Occipital lobe (tissue), 2 donors: ENCODE measurements around the gene STAMBP. TPM values are rescaled to one million over a fixed set of nuclear protein-coding genes. Genes with fewer than 3 reads are reported as not detected.
"Not testable (repeated sequence)": the region's sequence is repeated elsewhere in the genome, so short reads cannot be mapped to it uniquely, and the experiment has no call there.

Experiments used
- DNase-seq: peaks from one replicate; lab custom pipeline; 2025; lab: John Stamatoyannopoulos, UW
- total RNA-seq: library from RNA; depleted of rRNA; stranded (reverse); fragments of >200 nt; gene quantifications from one replicate; pipeline ENCODE4 v1.2.3, GENCODE V29; 2014

The STAMBP gene
- total RNA-seq, 1 donor from 2014 or later = 20.4 TPM

GRCh38 chr2:73887596-73888353 lies 59.0 kb downstream of the STAMBP start:
- not testable (repeated sequence) for DNase-seq

GRCh38 chr2:73888388-73888787 lies 59.6 kb downstream of the STAMBP start:
- no peak for DNase-seq

- DNase-seq = no peak
These were observed 60.4 kb downstream of the STAMBP start for GRCh38 chr2:73889206-73889605.

- DNase-seq = no peak
These were observed 61.7 kb downstream of the STAMBP start for GRCh38 chr2:73890301-73891092.

GRCh38 chr2:73891276-73891901 lies 62.6 kb downstream of the STAMBP start:
- no peak for DNase-seq

DNA sequence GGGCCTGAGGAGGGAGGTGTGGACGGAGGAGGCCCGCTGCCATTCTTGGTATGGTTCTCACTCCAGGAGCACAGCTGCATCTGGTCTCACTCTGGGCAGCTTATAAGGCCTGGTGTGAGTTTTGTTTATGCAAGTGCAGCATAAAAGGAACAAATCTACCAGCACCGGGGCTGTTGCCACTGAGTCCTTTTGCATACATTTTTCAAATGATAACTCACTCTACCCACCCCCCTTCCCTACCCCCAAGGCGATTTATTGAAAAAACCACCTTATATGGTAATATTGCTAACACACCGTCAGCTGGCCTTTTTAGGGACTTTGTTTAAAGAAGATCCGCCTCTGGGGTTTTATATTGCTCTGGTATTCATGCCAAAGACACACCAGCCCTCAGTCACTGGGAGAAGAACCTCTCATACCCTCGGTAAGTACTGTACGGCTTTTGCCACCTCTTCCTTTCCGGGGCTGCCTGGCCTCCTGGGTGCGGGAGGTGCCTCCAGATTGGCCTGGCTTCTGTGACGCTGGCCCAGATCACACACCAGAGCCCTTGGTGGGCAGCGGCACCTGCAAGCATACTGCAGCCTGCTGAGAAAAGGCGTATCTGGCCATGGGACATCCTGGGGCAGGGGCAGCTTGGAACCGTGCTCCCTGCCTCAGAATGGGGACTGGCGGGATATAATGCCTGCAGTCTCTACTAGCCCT lies 64.0 kb downstream of the STAMBP start, which contains the start of gene ACTG2:
ACTG2 (plus strand) TSS at position 378 of the 699 bp plus-strand sequence. CDS start 8,304 bp downstream, outside the sequence.
- no peak for DNase-seq

DNA sequence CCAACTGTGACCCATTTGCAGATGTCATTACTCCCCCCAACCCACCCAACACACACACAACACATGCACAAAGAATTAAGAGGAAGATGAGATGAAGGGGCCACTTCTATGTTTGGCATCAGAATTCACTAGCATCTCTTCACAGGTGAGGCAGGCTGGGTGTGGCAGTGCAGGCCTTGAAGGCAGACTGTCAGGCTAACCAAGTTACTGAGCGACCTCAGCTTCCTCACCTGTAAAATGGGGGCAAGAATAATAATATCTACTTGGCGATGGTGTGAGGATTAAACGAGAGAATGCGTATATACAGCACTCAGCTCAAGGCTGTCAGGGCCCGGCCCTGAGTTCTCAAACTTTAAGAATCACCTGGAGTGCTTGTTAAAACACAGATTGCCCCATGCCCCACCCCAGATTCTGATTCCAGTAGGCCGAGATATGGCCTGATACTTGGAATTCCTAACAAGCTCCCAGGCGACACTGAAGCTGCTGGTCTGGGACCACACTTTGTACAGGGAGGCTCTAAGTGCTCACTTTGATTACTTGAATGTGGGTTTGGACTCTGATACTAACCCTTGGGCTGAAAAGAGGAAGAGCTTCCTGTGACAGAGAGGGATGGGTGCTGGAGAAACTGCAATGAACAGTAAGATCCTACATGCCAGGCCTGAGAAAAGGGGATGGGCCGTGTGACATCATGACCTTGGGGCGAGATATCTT lies 65.2 kb downstream of the STAMBP start:
- DNase-seq = no peak

DNA sequence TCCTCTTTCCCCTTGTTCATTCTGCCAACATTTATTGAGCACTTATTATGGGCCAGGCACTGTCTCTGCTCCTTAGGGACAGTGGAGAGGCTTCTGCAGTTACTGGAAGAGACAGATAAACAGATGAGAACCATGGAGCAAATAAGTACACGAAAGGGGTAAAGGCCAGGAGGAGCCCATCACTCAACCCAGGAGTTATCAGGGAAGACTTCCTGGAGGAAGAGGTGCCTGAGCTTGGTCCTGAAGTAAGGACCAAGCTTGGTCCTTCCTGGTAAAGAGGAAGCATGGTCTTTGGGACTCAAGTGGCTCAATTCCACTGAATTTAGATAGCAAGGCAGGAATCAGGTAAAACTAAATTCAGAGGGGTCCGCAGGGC lies 65.7 kb downstream of the STAMBP start:
- DNase-seq = no peak

DNA sequence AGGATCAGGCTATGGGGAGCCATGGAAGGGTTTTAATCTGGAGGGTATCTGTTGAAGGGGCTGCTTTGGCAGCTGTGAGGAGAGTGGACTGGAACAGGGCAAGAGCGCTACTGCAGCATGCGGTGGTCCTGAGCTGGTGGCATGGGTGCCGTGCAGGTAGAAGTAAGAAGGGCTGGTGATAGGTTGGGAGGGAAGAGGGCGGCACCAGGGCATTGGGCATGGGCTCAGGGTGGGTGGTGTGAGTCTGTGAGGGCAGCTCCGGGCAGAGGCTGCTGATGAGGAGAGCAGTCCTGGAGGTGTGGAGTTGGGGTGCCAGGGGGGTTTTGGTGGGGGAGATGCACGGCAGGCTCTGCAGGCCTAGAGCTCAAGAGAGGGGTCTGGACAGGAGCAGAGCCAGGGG lies 66.1 kb downstream of the STAMBP start:
- DNase-seq = no peak

GRCh38 chr2:73895473-73895872 lies 66.7 kb downstream of the STAMBP start:
- DNase-seq = no peak

GRCh38 chr2:73896362-73897239 lies 67.8 kb downstream of the STAMBP start:
- DNase-seq = no peak

GRCh38 chr2:73897240-73897583 lies 68.5 kb downstream of the STAMBP start:
- DNase-seq = no peak

- DNase-seq = no peak
These were observed 69.2 kb downstream of the STAMBP start for GRCh38 chr2:73897934-73898333.

GRCh38 chr2:73899801-73900336 lies 71.1 kb downstream of the STAMBP start:
- no peak for DNase-seq

DNA sequence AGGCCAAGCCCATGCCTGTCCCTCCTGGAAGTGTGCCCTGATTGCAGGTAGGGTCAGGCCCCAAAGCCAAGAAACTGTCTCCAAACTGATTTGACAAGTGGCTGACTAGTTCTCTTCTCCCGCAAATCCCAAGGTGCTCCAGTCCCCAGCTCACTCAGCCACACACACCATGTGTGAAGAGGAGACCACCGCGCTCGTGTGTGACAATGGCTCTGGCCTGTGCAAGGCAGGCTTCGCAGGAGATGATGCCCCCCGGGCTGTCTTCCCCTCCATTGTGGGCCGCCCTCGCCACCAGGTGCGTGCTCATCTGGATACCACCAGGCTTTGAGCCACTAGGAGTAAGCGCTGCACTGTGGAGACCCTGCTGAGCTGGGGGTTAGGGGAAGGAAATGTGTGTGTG lies 72.4 kb downstream of the STAMBP start:
- DNase-seq = no peak

GRCh38 chr2:73902284-73902683 lies 73.5 kb downstream of the STAMBP start:
- no peak for DNase-seq

GRCh38 chr2:73903313-73903712 lies 74.6 kb downstream of the STAMBP start:
- no peak for DNase-seq

DNA sequence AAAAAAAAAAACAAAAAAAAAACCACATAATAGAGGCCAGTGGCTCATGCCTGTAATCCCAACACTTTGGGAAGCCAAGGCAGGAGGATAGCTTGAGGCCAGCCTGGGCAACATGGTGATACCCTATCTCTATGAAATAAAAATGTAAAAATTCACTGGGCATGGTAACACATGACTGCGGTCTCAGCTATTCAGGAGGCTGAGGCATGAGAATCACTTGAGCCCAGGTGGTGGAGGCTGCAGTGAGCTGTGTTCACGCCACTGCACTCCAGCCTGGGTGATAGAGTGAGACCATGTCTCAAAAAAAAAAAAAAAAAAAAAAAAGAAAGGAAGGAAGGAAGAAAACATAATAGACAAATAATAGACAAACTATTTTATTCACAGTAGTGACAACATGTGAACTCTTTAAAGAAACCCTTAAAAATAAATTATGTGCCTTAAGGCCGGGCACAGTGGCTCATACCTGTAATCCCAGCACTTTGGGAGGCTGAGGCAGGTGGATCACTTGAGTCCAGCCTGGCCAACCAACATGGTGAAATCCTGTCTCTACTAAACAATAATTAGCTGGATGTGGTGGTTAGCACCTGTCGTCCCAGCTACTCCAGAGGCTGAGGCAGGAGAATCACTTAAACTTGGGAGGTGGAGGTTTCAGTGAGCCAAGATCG lies 75.3 kb downstream of the STAMBP start:
- DNase-seq = not testable (repeated sequence)

GRCh38 chr2:73904952-73905351 lies 76.2 kb downstream of the STAMBP start:
- DNase-seq = no peak
